HepG2 (cell line): ENCODE data around the gene FN1. TPM values are rescaled to one million over a fixed set of nuclear protein-coding genes. Genes with fewer than 3 reads are reported as not detected.
A peak's percentile ranks its signal among the peaks of the same experiment; 100 is the strongest.

Source experiments
- DNMT1 ChIP-seq: sonication (generic); formaldehyde crosslinking; IDR thresholded peaks from 2 replicates; pipeline ENCODE4 v1.5.1; 2020; ENCODE audit warnings: mild to moderate bottlenecking, missing genetic modification reagents
- FLYWCH1 ChIP-seq: sonication (generic); formaldehyde crosslinking; IDR thresholded peaks from 2 replicates; pipeline ENCODE4 v1.8.1; 2023; ENCODE audit warnings: mild to moderate bottlenecking, missing genetic modification reagents
- SIN3B ChIP-seq: fragments of 150-350 bp; IDR thresholded peaks from 2 replicates; pipeline ENCODE4 v1.6.1; 2014; ENCODE audit warnings: low read length
- ZEB1 ChIP-seq: IDR thresholded peaks from 2 replicates; pipeline ENCODE4 v1.6.1; 2012; ENCODE audit warnings: mild to moderate bottlenecking, low read depth, inconsistent platforms; ENCODE audit not compliant: insufficient replicate concordance
- ZNF230 ChIP-seq: sonication (generic); formaldehyde crosslinking; IDR thresholded peaks from 2 replicates; pipeline ENCODE4 v1.4.0; 2020; ENCODE audit warnings: mild to moderate bottlenecking, missing genetic modification reagents
- ZNF282 ChIP-seq: fragments of 450-650 bp; IDR thresholded peaks from 2 replicates; pipeline ENCODE4 v1.6.1; 2018; ENCODE audit not compliant: partially characterized antibody
- ZNF30 ChIP-seq: sonication (generic); formaldehyde crosslinking; IDR thresholded peaks from 2 replicates; pipeline ENCODE4 v1.5.0; 2020; ENCODE audit warnings: mild to moderate bottlenecking, missing genetic modification reagents
- ZNF484 ChIP-seq: sonication (generic); formaldehyde crosslinking; IDR thresholded peaks from 2 replicates; pipeline ENCODE4 v1.5.1; 2020; ENCODE audit warnings: mild to moderate bottlenecking, low read depth, missing genetic modification reagents, borderline replicate concordance
- ZNF552 ChIP-seq: sonication (generic); formaldehyde crosslinking; IDR thresholded peaks from 2 replicates; pipeline ENCODE4 v1.9.0; 2022; ENCODE audit warnings: missing genetic modification reagents, mild to moderate bottlenecking, borderline replicate concordance
- ZNF672 ChIP-seq: sonication (generic); formaldehyde crosslinking; IDR thresholded peaks from 2 replicates; pipeline ENCODE4 v1.8.1; 2022; ENCODE audit warnings: missing genetic modification reagents
- ZNF879 ChIP-seq: sonication (generic); formaldehyde crosslinking; IDR thresholded peaks from 2 replicates; pipeline ENCODE4 v1.8.1; 2023; ENCODE audit warnings: missing genetic modification reagents
- polyA plus RNA-seq, 8 experiments: library from polyadenylated mRNA; depleted of rRNA in 3 of 8; stranded (reverse) in 7 of 8; unstranded in 1 of 8; fragments of >200 nt; fragmentation: Illumina TruSeq in 4 of 8; extraction: Trizol in 4 of 8; gene quantifications; 2 replicates each; pipeline versions ENCODE4 v1.2.1 to v1.2.3, GENCODE V29; 2011 to 2016; ENCODE audit warnings: low read depth in 4 of 8, missing spikeins in 1 of 8, mixed read lengths in 1 of 8; ENCODE audit not compliant: insufficient read depth in 1 of 8
- total RNA-seq, 5 experiments: library from RNA; depleted of rRNA; stranded (reverse); fragments of >200 nt; fragmentation: Illumina TruSeq; extraction: Trizol; gene quantifications; 2 replicates each; pipeline ENCODE4 v1.2.3, GENCODE V29; 2016; ENCODE audit warnings: low read depth in 1 of 5
- TF ChIP-seq, protein P1 (sequence below): sonication (generic); formaldehyde crosslinking; IDR thresholded peaks from 2 replicates; pipeline ENCODE4 v1.4.0; 2020; ENCODE audit warnings: missing genetic modification reagents
- TF ChIP-seq, protein P2 (sequence below): sonication (generic); formaldehyde crosslinking; IDR thresholded peaks from 2 replicates; pipeline ENCODE4 v1.8.0; 2022; ENCODE audit warnings: mild to moderate bottlenecking, missing genetic modification reagents, borderline replicate concordance
- TF ChIP-seq, protein P3 (sequence below): fragments of 450-650 bp; IDR thresholded peaks from 2 replicates; pipeline ENCODE4 v1.6.1; 2016
- TF ChIP-seq, protein P4 (sequence below): sonication (generic); formaldehyde crosslinking; IDR thresholded peaks from 2 replicates; pipeline ENCODE4 v1.4.0; 2020; ENCODE audit warnings: missing genetic modification reagents, borderline replicate concordance
- TF ChIP-seq, protein P5 (sequence below): sonication (generic); formaldehyde crosslinking; IDR thresholded peaks from 2 replicates; pipeline ENCODE4 v1.9.0; 2022; ENCODE audit warnings: missing genetic modification reagents, mild to moderate bottlenecking, borderline replicate concordance
- TF ChIP-seq, protein P6 (sequence below): sonication (generic); formaldehyde crosslinking; IDR thresholded peaks from 2 replicates; pipeline ENCODE4 v1.8.0; 2022; ENCODE audit warnings: mild to moderate bottlenecking, missing genetic modification reagents; ENCODE audit not compliant: insufficient replicate concordance

Gene FN1
- total and polyA plus RNA-seq, 2 of the 13 experiments (the other 11 are each of a cell fraction or from before 2014, with no cell fraction given): 1,847 to 6,471 TPM

DNA sequence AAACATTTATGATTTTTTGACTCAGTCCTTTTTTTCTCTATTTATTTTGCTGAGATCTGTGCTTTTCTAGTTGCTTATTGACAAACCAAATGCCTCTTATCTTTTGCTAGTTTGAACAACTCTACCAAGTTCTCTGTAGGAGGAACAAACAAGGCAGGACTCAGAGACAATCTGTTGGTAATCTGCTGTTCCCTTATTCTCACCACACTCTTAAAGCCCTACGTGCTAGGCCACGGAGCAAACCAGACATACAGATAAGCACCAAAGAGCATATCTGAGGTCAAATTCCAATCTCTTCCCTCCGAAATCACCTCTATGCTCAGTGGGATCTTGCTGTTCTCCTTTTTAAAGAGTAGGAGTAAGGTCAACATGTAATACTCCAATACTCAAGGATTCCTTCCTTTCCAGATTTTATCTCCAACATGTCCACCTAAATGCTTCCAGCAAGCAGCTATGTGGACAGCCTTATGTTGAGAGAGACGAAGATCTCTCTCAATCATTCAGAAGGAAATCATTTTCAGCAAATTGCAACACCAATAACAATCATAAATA, 18.4 kb downstream of the FN1 start (continued):
- TF ChIP-seq, protein P1, sequence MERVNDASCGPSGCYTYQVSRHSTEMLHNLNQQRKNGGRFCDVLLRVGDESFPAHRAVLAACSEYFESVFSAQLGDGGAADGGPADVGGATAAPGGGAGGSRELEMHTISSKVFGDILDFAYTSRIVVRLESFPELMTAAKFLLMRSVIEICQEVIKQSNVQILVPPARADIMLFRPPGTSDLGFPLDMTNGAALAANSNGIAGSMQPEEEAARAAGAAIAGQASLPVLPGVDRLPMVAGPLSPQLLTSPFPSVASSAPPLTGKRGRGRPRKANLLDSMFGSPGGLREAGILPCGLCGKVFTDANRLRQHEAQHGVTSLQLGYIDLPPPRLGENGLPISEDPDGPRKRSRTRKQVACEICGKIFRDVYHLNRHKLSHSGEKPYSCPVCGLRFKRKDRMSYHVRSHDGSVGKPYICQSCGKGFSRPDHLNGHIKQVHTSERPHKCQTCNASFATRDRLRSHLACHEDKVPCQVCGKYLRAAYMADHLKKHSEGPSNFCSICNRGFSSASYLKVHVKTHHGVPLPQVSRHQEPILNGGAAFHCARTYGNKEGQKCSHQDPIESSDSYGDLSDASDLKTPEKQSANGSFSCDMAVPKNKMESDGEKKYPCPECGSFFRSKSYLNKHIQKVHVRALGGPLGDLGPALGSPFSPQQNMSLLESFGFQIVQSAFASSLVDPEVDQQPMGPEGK (CRISPR knock-in tag): peak; percentile 56; the same call in 1 of the 2 replicates
- TF ChIP-seq, protein P2, sequence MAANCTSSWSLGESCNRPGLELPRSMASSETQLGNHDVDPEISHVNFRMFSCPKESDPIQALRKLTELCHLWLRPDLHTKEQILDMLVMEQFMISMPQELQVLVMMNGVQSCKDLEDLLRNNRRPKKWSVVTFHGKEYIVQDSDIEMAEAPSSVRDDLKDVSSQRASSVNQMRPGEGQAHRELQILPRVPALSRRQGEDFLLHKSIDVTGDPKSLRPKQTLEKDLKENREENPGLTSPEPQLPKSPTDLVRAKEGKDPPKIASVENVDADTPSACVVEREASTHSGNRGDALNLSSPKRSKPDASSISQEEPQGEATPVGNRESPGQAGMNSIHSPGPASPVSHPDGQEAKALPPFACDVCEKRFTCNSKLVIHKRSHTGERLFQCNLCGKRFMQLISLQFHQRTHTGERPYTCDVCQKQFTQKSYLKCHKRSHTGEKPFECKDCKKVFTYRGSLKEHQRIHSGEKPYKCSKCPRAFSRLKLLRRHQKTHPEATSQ: no peak
- TF ChIP-seq ZNF552: no peak
- no peak for TF ChIP-seq ZNF672 (CRISPR knock-in tag)
- TF ChIP-seq FLYWCH1: no peak
- TF ChIP-seq DNMT1: no peak
- TF ChIP-seq, protein P3, sequence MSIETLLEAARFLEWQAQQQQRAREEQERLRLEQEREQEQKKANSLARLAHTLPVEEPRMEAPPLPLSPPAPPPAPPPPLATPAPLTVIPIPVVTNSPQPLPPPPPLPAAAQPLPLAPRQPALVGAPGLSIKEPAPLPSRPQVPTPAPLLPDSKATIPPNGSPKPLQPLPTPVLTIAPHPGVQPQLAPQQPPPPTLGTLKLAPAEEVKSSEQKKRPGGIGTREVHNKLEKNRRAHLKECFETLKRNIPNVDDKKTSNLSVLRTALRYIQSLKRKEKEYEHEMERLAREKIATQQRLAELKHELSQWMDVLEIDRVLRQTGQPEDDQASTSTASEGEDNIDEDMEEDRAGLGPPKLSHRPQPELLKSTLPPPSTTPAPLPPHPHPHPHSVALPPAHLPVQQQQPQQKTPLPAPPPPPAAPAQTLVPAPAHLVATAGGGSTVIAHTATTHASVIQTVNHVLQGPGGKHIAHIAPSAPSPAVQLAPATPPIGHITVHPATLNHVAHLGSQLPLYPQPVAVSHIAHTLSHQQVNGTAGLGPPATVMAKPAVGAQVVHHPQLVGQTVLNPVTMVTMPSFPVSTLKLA: no peak
- TF ChIP-seq ZNF484 (CRISPR knock-in tag): no peak
- TF ChIP-seq, protein P4, sequence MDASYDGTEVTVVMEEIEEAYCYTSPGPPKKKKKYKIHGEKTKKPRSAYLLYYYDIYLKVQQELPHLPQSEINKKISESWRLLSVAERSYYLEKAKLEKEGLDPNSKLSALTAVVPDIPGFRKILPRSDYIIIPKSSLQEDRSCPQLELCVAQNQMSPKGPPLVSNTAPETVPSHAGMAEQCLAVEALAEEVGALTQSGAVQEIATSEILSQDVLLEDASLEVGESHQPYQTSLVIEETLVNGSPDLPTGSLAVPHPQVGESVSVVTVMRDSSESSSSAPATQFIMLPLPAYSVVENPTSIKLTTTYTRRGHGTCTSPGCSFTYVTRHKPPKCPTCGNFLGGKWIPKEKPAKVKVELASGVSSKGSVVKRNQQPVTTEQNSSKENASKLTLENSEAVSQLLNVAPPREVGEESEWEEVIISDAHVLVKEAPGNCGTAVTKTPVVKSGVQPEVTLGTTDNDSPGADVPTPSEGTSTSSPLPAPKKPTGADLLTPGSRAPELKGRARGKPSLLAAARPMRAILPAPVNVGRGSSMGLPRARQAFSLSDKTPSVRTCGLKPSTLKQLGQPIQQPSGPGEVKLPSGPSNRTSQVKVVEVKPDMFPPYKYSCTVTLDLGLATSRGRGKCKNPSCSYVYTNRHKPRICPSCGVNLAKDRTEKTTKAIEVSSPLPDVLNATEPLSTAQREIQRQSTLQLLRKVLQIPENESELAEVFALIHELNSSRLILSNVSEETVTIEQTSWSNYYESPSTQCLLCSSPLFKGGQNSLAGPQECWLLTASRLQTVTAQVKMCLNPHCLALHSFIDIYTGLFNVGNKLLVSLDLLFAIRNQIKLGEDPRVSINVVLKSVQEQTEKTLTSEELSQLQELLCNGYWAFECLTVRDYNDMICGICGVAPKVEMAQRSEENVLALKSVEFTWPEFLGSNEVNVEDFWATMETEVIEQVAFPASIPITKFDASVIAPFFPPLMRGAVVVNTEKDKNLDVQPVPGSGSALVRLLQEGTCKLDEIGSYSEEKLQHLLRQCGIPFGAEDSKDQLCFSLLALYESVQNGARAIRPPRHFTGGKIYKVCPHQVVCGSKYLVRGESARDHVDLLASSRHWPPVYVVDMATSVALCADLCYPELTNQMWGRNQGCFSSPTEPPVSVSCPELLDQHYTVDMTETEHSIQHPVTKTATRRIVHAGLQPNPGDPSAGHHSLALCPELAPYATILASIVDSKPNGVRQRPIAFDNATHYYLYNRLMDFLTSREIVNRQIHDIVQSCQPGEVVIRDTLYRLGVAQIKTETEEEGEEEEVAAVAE (CRISPR knock-in tag): no peak
- TF ChIP-seq ZNF230 (CRISPR knock-in tag): no peak
- TF ChIP-seq ZNF30: no peak
- TF ChIP-seq, protein P5, sequence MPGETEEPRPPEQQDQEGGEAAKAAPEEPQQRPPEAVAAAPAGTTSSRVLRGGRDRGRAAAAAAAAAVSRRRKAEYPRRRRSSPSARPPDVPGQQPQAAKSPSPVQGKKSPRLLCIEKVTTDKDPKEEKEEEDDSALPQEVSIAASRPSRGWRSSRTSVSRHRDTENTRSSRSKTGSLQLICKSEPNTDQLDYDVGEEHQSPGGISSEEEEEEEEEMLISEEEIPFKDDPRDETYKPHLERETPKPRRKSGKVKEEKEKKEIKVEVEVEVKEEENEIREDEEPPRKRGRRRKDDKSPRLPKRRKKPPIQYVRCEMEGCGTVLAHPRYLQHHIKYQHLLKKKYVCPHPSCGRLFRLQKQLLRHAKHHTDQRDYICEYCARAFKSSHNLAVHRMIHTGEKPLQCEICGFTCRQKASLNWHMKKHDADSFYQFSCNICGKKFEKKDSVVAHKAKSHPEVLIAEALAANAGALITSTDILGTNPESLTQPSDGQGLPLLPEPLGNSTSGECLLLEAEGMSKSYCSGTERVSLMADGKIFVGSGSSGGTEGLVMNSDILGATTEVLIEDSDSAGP (CRISPR knock-in tag): peak; percentile 33; the same call in 1 of the 2 replicates
- no peak for TF ChIP-seq SIN3B
- no peak for TF ChIP-seq ZNF879 (CRISPR knock-in tag)
- TF ChIP-seq ZEB1: peak; percentile 63
- no peak for TF ChIP-seq ZNF282
- TF ChIP-seq, protein P6, sequence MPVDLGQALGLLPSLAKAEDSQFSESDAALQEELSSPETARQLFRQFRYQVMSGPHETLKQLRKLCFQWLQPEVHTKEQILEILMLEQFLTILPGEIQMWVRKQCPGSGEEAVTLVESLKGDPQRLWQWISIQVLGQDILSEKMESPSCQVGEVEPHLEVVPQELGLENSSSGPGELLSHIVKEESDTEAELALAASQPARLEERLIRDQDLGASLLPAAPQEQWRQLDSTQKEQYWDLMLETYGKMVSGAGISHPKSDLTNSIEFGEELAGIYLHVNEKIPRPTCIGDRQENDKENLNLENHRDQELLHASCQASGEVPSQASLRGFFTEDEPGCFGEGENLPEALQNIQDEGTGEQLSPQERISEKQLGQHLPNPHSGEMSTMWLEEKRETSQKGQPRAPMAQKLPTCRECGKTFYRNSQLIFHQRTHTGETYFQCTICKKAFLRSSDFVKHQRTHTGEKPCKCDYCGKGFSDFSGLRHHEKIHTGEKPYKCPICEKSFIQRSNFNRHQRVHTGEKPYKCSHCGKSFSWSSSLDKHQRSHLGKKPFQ (CRISPR knock-in tag): no peak
